Endodermal cell (in vitro differentiated cells): ENCODE measurements around the gene VPS72. TPM values are rescaled to one million over a fixed set of nuclear protein-coding genes. Genes with fewer than 3 reads are reported as not detected.
"Not testable (repeated sequence)": the region's sequence is repeated elsewhere in the genome, so short reads cannot be mapped to it uniquely, and the experiment has no call there.

Experiments
- DNase-seq: peaks from one replicate; pipeline ENCODE4 v3.0.0-alpha.2; 2017
- H3K27ac ChIP-seq: 2 replicates; pipeline ENCODE4 v1.5.1; 2013; ENCODE audit warnings: mild to moderate bottlenecking, low read depth, low read length, moderate library complexity
- H3K27me3 ChIP-seq: 2 replicates; pipeline ENCODE4 v1.6.1; 2013; ENCODE audit warnings: mild to moderate bottlenecking, low read length, moderate library complexity; ENCODE audit not compliant: insufficient read depth, control insufficient read depth, poor library complexity, severe bottlenecking
- H3K36me3 ChIP-seq: 2 replicates; pipeline ENCODE4 v1.7.0; 2013; ENCODE audit warnings: mild to moderate bottlenecking, low read length, moderate library complexity; ENCODE audit not compliant: control insufficient read depth, insufficient read depth
- H3K4me1 ChIP-seq: one replicate; pipeline ENCODE4 v1.7.0; 2013; ENCODE audit warnings: low read length; ENCODE audit not compliant: control insufficient read depth, insufficient read depth
- H3K4me3 ChIP-seq: 2 replicates; pipeline ENCODE4 v1.5.1; 2013; ENCODE audit warnings: mild to moderate bottlenecking, low read length, moderate library complexity
- H3K9ac ChIP-seq: 2 replicates; pipeline ENCODE4 v1.6.1; 2013; ENCODE audit warnings: mild to moderate bottlenecking, low read length, moderate library complexity; ENCODE audit not compliant: poor library complexity, severe bottlenecking; ENCODE audit errors: extremely low read depth
- H3K9me3 ChIP-seq: 2 replicates; pipeline ENCODE4 v1.6.1; 2013; ENCODE audit warnings: mild to moderate bottlenecking, low read length, moderate library complexity; ENCODE audit not compliant: control insufficient read depth
- H3K27ac Mint-ChIP-seq: 2 replicates; pipeline ENCODE4 v1.8.0; 2020; ENCODE audit warnings: mixed read lengths
- H3K27me3 Mint-ChIP-seq: 2 replicates; pipeline ENCODE4 v1.8.0; 2021; ENCODE audit warnings: mild to moderate bottlenecking, mixed read lengths; ENCODE audit not compliant: insufficient read depth
- H3K36me3 Mint-ChIP-seq: 2 replicates; pipeline ENCODE4 v1.8.0; 2020; ENCODE audit warnings: low read depth, mixed read lengths
- H3K4me1 Mint-ChIP-seq: 2 replicates; pipeline ENCODE4 v1.8.0; 2020; ENCODE audit warnings: mixed read lengths
- H3K4me3 Mint-ChIP-seq: 2 replicates; pipeline ENCODE4 v1.8.0; 2020; ENCODE audit warnings: mild to moderate bottlenecking, moderate library complexity, mixed read lengths
- H3K9me3 Mint-ChIP-seq: 2 replicates; pipeline ENCODE4 v1.8.0; 2020; ENCODE audit warnings: mild to moderate bottlenecking, mixed read lengths
- WGBS, 2 experiments: methylation state at CpG; one replicate each; pipeline versions ENCODE4 v1.1.5 to v1.1.7; 2013; ENCODE audit warnings: missing lambda C conversion rate in 2 of 2, mixed read lengths in 1 of 2; ENCODE audit not compliant: insufficient coverage in 1 of 2, insufficient read length in 1 of 2; 5-methylcytosine and 5-hydroxymethylcytosine counted together
- total RNA-seq, 2 donors: library from RNA; stranded (reverse); fragmentation: NEBNext Ultra II Directional in 1 of 2; extraction: Animal tissue kit (Norgen Biotek cat#: 25700) in 1 of 2; gene quantifications; 2 replicates in 1 of 2; 3 replicates in 1 of 2; pipeline ENCODE4 v1.2.1, GENCODE V29; 2021
- TF ChIP-seq, protein P1 (sequence below): fragments of 200-600 bp; sonication (generic); conservative IDR thresholded peaks from 2 replicates; pipeline ENCODE4 v1.5.0; 2021; ENCODE audit warnings: antibody characterized with exemption, mild to moderate bottlenecking

VPS72 gene
- total RNA-seq, 2 donors from 2014 or later = 79.4 to 103 TPM

DNA sequence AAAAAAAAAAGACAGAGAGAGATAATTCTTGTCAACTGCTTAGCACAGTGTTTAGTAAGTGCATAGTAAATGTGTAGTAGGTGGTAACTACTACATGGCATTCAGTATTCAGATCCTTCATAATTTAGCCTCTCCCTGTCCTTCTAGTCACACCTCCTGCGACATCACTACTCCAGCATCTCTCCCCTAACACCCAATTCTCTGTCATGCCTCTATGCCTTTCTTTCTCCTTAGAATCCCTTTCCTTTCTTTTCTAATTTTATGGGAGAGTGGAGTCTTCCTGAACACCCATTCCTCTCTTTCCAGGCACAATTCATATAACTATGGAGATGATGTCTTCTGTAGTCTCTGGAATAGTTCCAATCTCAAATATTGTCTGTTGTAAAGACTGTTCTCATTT is 3.9 kb upstream of the VPS72 start:
- Mint-ChIP-seq H3K27me3 (peaks cover 3% of the 10 kb centered on the region), H3K27ac (no peak overlapping the region)

DNA sequence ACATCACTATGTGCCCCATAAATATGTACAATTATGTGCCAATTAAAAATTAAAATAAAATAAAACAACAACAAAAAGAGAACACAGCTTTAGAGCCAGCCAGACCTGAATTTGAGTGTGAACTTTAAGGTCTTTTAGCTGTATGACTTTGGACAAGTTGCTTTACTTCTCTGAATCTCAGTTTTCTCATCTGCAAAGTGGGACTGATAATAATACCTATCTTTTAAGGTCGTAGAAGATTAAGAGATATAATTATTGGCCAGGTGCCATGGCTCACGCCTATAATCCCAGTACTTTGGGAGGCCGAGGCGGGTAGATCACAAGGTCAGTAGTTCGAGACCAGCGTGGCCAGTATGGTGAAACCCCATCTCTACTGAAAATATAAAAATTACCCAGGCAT is 3.3 kb upstream of the VPS72 start:
- Histone ChIP-seq H3K36me3 (no peaks in the 10 kb centered on the region), H3K9me3 (no peaks in the 10 kb centered on the region), H3K4me1 (no peaks in the 10 kb centered on the region), H3K27me3 (peaks cover 8% of the 10 kb centered on the region), H3K27ac (no peak overlapping the region), H3K9ac (no peak overlapping the region), H3K4me3 (no peak overlapping the region)
- peaks cover 3% of the 10 kb centered on the region for H3K27me3 Mint-ChIP-seq
- H3K4me3 Mint-ChIP-seq = no peak overlapping the region
- H3K9me3 Mint-ChIP-seq = no peaks in the 10 kb centered on the region
- no peak overlapping the region for H3K27ac Mint-ChIP-seq
- no peaks in the 10 kb centered on the region for H3K36me3 Mint-ChIP-seq
- TF ChIP-seq, protein P1, sequence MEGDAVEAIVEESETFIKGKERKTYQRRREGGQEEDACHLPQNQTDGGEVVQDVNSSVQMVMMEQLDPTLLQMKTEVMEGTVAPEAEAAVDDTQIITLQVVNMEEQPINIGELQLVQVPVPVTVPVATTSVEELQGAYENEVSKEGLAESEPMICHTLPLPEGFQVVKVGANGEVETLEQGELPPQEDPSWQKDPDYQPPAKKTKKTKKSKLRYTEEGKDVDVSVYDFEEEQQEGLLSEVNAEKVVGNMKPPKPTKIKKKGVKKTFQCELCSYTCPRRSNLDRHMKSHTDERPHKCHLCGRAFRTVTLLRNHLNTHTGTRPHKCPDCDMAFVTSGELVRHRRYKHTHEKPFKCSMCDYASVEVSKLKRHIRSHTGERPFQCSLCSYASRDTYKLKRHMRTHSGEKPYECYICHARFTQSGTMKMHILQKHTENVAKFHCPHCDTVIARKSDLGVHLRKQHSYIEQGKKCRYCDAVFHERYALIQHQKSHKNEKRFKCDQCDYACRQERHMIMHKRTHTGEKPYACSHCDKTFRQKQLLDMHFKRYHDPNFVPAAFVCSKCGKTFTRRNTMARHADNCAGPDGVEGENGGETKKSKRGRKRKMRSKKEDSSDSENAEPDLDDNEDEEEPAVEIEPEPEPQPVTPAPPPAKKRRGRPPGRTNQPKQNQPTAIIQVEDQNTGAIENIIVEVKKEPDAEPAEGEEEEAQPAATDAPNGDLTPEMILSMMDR = no peak
- WGBS, 2 experiments = 91 to 100% methylated on average over 2 to 6 of the region's 6 CpGs
- peaks cover 13% of the 10 kb centered on the region for H3K4me1 Mint-ChIP-seq
- DNase-seq = no peak

More for the DNA sequence above, 3.9 kb upstream of the VPS72 start:
- Mint-ChIP-seq H3K4me3 (no peak overlapping the region), H3K4me1 (peaks cover 8% of the 10 kb centered on the region), H3K9me3 (no peaks in the 10 kb centered on the region), H3K36me3 (no peaks in the 10 kb centered on the region)
- H3K9me3 ChIP-seq = no peaks in the 10 kb centered on the region
- no peak overlapping the region for H3K4me3 ChIP-seq
- peaks cover 8% of the 10 kb centered on the region for H3K27me3 ChIP-seq
- H3K36me3 ChIP-seq = no peaks in the 10 kb centered on the region
- H3K27ac ChIP-seq = no peak overlapping the region
- no peaks in the 10 kb centered on the region for H3K4me1 ChIP-seq
- H3K9ac ChIP-seq = no peak overlapping the region
- TF ChIP-seq, protein P1 = no peak
- WGBS, 2 experiments = 50 to 89% methylated on average over 1 of the region's 1 CpG
- no peak for DNase-seq

DNA sequence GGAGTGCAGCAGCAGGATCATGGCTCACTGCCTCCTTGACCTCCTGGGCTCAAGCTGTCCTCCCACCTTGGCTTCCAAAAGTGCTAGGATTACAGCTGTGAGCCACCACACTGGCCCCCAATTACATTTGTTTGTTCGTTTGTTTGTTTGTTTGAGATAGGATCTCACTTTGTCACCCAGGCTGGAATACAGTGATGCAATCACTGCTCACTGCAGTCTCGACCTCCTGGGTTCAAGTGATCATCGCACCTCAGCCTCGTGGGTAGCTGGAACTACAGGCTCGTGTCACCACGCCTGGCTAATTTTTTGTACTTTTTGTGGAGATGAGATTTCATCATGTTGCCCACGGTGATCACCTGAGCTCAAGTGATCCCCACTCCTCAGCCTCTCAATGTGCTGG is 2.0 kb upstream of the VPS72 start:
- Histone ChIP-seq H3K27ac (no peak overlapping the region), H3K9me3 (no peaks in the 10 kb centered on the region), H3K4me3 (no peak overlapping the region), H3K9ac (no peak overlapping the region), H3K27me3 (peaks cover 8% of the 10 kb centered on the region), H3K36me3 (no peaks in the 10 kb centered on the region), H3K4me1 (no peaks in the 10 kb centered on the region)
- no peaks in the 10 kb centered on the region for H3K9me3 Mint-ChIP-seq
- H3K36me3 Mint-ChIP-seq = no peaks in the 10 kb centered on the region
- H3K27me3 Mint-ChIP-seq = peaks cover 3% of the 10 kb centered on the region
- TF ChIP-seq, protein P1 = no peak
- H3K4me1 Mint-ChIP-seq = peaks cover 9% of the 10 kb centered on the region
- DNase-seq = no peak
- WGBS, 2 experiments = 67 to 89% methylated on average over 3 to 7 of the region's 7 CpGs
- H3K27ac Mint-ChIP-seq = no peak overlapping the region
- H3K4me3 Mint-ChIP-seq = no peak overlapping the region

DNA sequence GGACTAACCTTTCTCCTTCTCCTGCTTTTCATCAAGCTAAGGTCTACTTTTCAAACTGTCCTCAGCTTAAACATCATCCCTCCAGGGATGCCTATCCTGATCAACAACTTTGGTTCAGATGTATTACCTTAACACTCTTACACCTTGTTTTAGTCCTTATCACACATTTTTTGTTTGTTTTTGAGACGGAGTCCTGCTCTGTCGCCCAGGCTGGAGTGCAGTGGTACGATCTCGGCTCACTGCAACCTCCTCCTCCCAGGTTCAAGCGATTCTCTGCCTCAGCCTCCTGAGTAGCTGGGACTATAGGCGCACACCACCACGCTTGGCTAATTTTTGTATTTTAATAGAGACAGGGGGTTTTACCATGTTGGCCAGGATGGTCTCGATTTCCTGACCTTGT is 1.3 kb downstream of the VPS72 start:
- H3K4me3 Mint-ChIP-seq = peak overlapping the region; percentile 94

More for the DNA sequence above, 1.3 kb downstream of the VPS72 start:
- not testable (repeated sequence) for H3K4me1 ChIP-seq, H3K9me3 ChIP-seq, H3K4me1 Mint-ChIP-seq, H3K27ac ChIP-seq, H3K27me3 ChIP-seq, H3K27me3 Mint-ChIP-seq, H3K27ac Mint-ChIP-seq, DNase-seq, H3K9me3 Mint-ChIP-seq
- Histone ChIP-seq H3K4me3 (peak overlapping the region; percentile 89), H3K36me3 (peaks cover 23% of the 10 kb centered on the region), H3K9ac (peak overlapping the region; percentile 88)
- peaks cover 23% of the 10 kb centered on the region for H3K36me3 Mint-ChIP-seq
- 88 to 89% methylated on average over 6 to 8 of the region's 8 CpGs for WGBS, 2 experiments
